ENCODE data around the gene LAMA5.

- TF ChIP-seq CTCF (IDR thresholded peaks at IDR 0.05) (no peak), EP300 (IDR thresholded peaks at IDR 0.05) (no peak)
Observed at GRCh38 chr20:62269378-62269777, 97.7 kb downstream of the LAMA5 start.

Measured in ovary (tissue), 3 donors.